H9 (cell line): Measurements from ENCODE around the gene PHACTR2. TPM values are rescaled to one million over a fixed set of nuclear protein-coding genes. Genes with fewer than 3 reads are reported as not detected.
"Not testable (repeated sequence)": the region's sequence is repeated elsewhere in the genome, so short reads cannot be mapped to it uniquely, and the experiment has no call there.

Experiments used
- DNase-seq: peaks from one replicate; pipeline ENCODE4 v3.0.0-alpha.2; 2017
- H2AFZ ChIP-seq: one replicate; pipeline ENCODE4 v1.6.1; 2013; ENCODE audit warnings: mild to moderate bottlenecking, low read length, control low read depth, moderate library complexity
- H2AK5ac ChIP-seq: 2 replicates; pipeline ENCODE4 v1.6.1; 2013; ENCODE audit warnings: low read length, control low read depth, mixed read lengths; ENCODE audit not compliant: insufficient read length
- H2BK120ac ChIP-seq: one replicate; pipeline ENCODE4 v1.6.1; 2013; ENCODE audit warnings: low read depth, mild to moderate bottlenecking, low read length, control low read depth, inconsistent platforms; ENCODE audit not compliant: poor library complexity, severe bottlenecking
- H2BK12ac ChIP-seq: 2 replicates; pipeline ENCODE4 v1.6.1; 2013; ENCODE audit warnings: low read length, control low read depth, mixed read lengths, low read depth; ENCODE audit not compliant: insufficient read length
- H2BK15ac ChIP-seq: 2 replicates; pipeline ENCODE4 v1.6.1; 2013; ENCODE audit warnings: low read depth, low read length, control low read depth
- H2BK20ac ChIP-seq: one replicate; pipeline ENCODE4 v1.6.1; 2013; ENCODE audit warnings: low read depth, mild to moderate bottlenecking, low read length, control low read depth, inconsistent platforms; ENCODE audit not compliant: poor library complexity, severe bottlenecking
- H2BK5ac ChIP-seq: 2 replicates; pipeline ENCODE4 v1.6.1; 2013; ENCODE audit warnings: low read length, control low read depth, mixed read lengths; ENCODE audit not compliant: insufficient read length
- H3K14ac ChIP-seq: 2 replicates; pipeline ENCODE4 v1.6.1; 2013; ENCODE audit warnings: low read length, control low read depth; ENCODE audit not compliant: insufficient read depth
- H3K18ac ChIP-seq: 2 replicates; pipeline ENCODE4 v1.6.1; 2013; ENCODE audit warnings: low read depth, mild to moderate bottlenecking, mixed read lengths, low read length, control low read depth; ENCODE audit not compliant: insufficient read length
- H3K23ac ChIP-seq: 2 replicates; pipeline ENCODE4 v1.6.1; 2013; ENCODE audit warnings: low read length, control low read depth, mixed read lengths, low read depth; ENCODE audit not compliant: insufficient read length
- H3K23me2 ChIP-seq: 2 replicates; pipeline ENCODE4 v1.6.1; 2013; ENCODE audit warnings: low read depth, mild to moderate bottlenecking, mixed read lengths, low read length, control low read depth; ENCODE audit not compliant: insufficient read length, poor library complexity, severe bottlenecking
- H3K27ac ChIP-seq: 2 replicates; pipeline ENCODE4 v1.5.1; 2013; ENCODE audit warnings: low read length, control low read depth, mixed read lengths, low read depth; ENCODE audit not compliant: insufficient read length
- H3K27me3 ChIP-seq: 2 replicates; pipeline ENCODE4 v1.6.1; 2013; ENCODE audit warnings: low read length, control low read depth, inconsistent platforms; ENCODE audit not compliant: insufficient read depth
- H3K4ac ChIP-seq: 2 replicates; pipeline ENCODE4 v1.6.1; 2013; ENCODE audit warnings: low read depth, mild to moderate bottlenecking, control low read depth, inconsistent platforms, low read length, moderate library complexity
- H3K4me1 ChIP-seq: 2 replicates; pipeline ENCODE4 v1.6.1; 2013; ENCODE audit warnings: low read length, control low read depth, inconsistent platforms; ENCODE audit not compliant: insufficient read depth
- H3K4me2 ChIP-seq: 2 replicates; pipeline ENCODE4 v1.6.1; 2013; ENCODE audit warnings: low read length, control low read depth, mixed read lengths; ENCODE audit not compliant: insufficient read length, insufficient read depth
- H3K56ac ChIP-seq: 2 replicates; pipeline ENCODE4 v1.6.1; 2013; ENCODE audit warnings: low read depth, mild to moderate bottlenecking, mixed read lengths, low read length, control low read depth; ENCODE audit not compliant: insufficient read length
- H3K79me1 ChIP-seq: 2 replicates; pipeline ENCODE4 v1.6.1; 2013; ENCODE audit warnings: low read depth, mild to moderate bottlenecking, moderate library complexity, low read length, control low read depth, inconsistent platforms; ENCODE audit not compliant: insufficient read depth, poor library complexity, severe bottlenecking
- H3K79me2 ChIP-seq: 2 replicates; pipeline ENCODE4 v1.6.1; 2013; ENCODE audit warnings: low read length, control low read depth, inconsistent platforms; ENCODE audit not compliant: insufficient read depth
- H3K9ac ChIP-seq: 2 replicates; pipeline ENCODE4 v1.6.1; 2013; ENCODE audit warnings: low read length, control low read depth, mixed read lengths; ENCODE audit not compliant: insufficient read length; ENCODE audit errors: extremely low read depth
- H3K9me3 ChIP-seq: one replicate; pipeline ENCODE4 v1.6.1; 2013; ENCODE audit warnings: low read depth, low read length, inconsistent platforms; ENCODE audit not compliant: control insufficient read depth
- H3T11ph ChIP-seq: one replicate; pipeline ENCODE4 v1.6.1; 2013; ENCODE audit warnings: mild to moderate bottlenecking, low read length, control low read depth, inconsistent platforms
- H4K20me1 ChIP-seq: one replicate; pipeline ENCODE4 v1.6.1; 2013; ENCODE audit not compliant: control insufficient read depth, insufficient read length, insufficient read depth
- H4K5ac ChIP-seq: 2 replicates; pipeline ENCODE4 v1.6.1; 2013; ENCODE audit warnings: low read depth, mild to moderate bottlenecking, mixed read lengths, low read length, control low read depth; ENCODE audit not compliant: insufficient read length
- H4K8ac ChIP-seq: replicated peaks from 2 replicates; pipeline ENCODE4 v1.6.1; 2013; ENCODE audit warnings: low read length, control low read depth, mixed read lengths, low read depth; ENCODE audit not compliant: insufficient read length
- H4K91ac ChIP-seq: 2 replicates; pipeline ENCODE4 v1.6.1; 2013; ENCODE audit warnings: low read depth, mild to moderate bottlenecking, moderate library complexity, mixed read lengths, low read length, control low read depth; ENCODE audit not compliant: insufficient read length
- H3K27ac Mint-ChIP-seq, 3 experiments: 2 replicates in 2 of 3; 3 replicates in 1 of 3; pipeline ENCODE4 v1.8.0; 2020 to 2021; ENCODE audit warnings: mixed read lengths in 3 of 3, mild to moderate bottlenecking in 1 of 3, moderate library complexity in 1 of 3
- H3K27me3 Mint-ChIP-seq: 2 replicates; pipeline ENCODE4 v1.8.0; 2021; ENCODE audit warnings: low read depth, mild to moderate bottlenecking, moderate library complexity, mixed read lengths
- H3K36me3 Mint-ChIP-seq, 3 experiments: 2 replicates in 2 of 3; 3 replicates in 1 of 3; pipeline ENCODE4 v1.8.0; 2020 to 2021; ENCODE audit warnings: low read depth in 3 of 3, mixed read lengths in 3 of 3; ENCODE audit not compliant: insufficient read depth in 1 of 3
- H3K4me1 Mint-ChIP-seq, 2 experiments: 2 replicates each; pipeline ENCODE4 v1.8.0; 2020; ENCODE audit warnings: mixed read lengths in 2 of 2
- H3K4me3 Mint-ChIP-seq, 2 experiments: 2 replicates in 1 of 2; 3 replicates in 1 of 2; pipeline ENCODE4 v1.8.0; 2020 to 2021; ENCODE audit warnings: mild to moderate bottlenecking in 2 of 2, mixed read lengths in 2 of 2, moderate library complexity in 1 of 2
- H3K9me3 Mint-ChIP-seq, 2 experiments: 2 replicates in 1 of 2; 3 replicates in 1 of 2; pipeline ENCODE4 v1.8.0; 2020; ENCODE audit warnings: mild to moderate bottlenecking in 2 of 2, mixed read lengths in 2 of 2, moderate library complexity in 1 of 2
- total RNA-seq: library from RNA; stranded (reverse); gene quantifications from 2 replicates; pipeline ENCODE4 v1.2.1, GENCODE V29; 2021
- TF ChIP-seq, protein P1 (sequence below): fragments of 200-600 bp; sonication (generic); conservative IDR thresholded peaks from 3 replicates; pipeline ENCODE4 v1.8.0; 2021; ENCODE audit warnings: antibody characterized with exemption, mild to moderate bottlenecking

PHACTR2 gene
- total RNA-seq, 1 experiment from 2014 or later, result 131 TPM

GRCh38 chr6:143784316-143784715 is 106.6 kb downstream of the PHACTR2 start:
- Histone ChIP-seq H2BK5ac (no peak overlapping the region), H3K56ac (no peak overlapping the region), H3K18ac (no peak overlapping the region), H3K23me2 (no peaks in the 10 kb centered on the region), H3K23ac (no peak overlapping the region), H3K4me1 (no peaks in the 10 kb centered on the region), H4K20me1 (no peaks in the 10 kb centered on the region), H4K91ac (no peak overlapping the region), H3K27ac (no peak overlapping the region), H3K79me2 (no peaks in the 10 kb centered on the region), H3K79me1 (no peaks in the 10 kb centered on the region), H4K5ac (no peak overlapping the region), H2BK12ac (no peak overlapping the region), H3T11ph (no peak overlapping the region), H4K8ac (no peak overlapping the region), H2BK120ac (no peak overlapping the region), H2AFZ (no peak overlapping the region), H3K9ac (no peak overlapping the region), H3K14ac (no peak overlapping the region), H3K4ac (no peak overlapping the region), H3K27me3 (no peaks in the 10 kb centered on the region; the same call in 1 of the 2 replicates), H3K4me2 (no peak overlapping the region), H2BK15ac (no peak overlapping the region), H3K9me3 (peaks cover 18% of the 10 kb centered on the region), H2BK20ac (no peak overlapping the region), H2AK5ac (no peak overlapping the region)
- TF ChIP-seq, protein P1, sequence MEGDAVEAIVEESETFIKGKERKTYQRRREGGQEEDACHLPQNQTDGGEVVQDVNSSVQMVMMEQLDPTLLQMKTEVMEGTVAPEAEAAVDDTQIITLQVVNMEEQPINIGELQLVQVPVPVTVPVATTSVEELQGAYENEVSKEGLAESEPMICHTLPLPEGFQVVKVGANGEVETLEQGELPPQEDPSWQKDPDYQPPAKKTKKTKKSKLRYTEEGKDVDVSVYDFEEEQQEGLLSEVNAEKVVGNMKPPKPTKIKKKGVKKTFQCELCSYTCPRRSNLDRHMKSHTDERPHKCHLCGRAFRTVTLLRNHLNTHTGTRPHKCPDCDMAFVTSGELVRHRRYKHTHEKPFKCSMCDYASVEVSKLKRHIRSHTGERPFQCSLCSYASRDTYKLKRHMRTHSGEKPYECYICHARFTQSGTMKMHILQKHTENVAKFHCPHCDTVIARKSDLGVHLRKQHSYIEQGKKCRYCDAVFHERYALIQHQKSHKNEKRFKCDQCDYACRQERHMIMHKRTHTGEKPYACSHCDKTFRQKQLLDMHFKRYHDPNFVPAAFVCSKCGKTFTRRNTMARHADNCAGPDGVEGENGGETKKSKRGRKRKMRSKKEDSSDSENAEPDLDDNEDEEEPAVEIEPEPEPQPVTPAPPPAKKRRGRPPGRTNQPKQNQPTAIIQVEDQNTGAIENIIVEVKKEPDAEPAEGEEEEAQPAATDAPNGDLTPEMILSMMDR, result no peak
- H3K4me3 Mint-ChIP-seq, result no peak overlapping the region
- H3K9me3 Mint-ChIP-seq, result peaks cover 28 to 30% of the 10 kb centered on the region in 2 experiments
- peaks cover 43 to 84% (median 64%) of the 10 kb centered on the region in 3 experiments for H3K36me3 Mint-ChIP-seq
- H3K4me1 Mint-ChIP-seq, result no peaks in the 10 kb centered on the region
- no peak overlapping the region for H3K27ac Mint-ChIP-seq
- H3K27me3 Mint-ChIP-seq, result no peaks in the 10 kb centered on the region; the same call in 1 of the 2 replicates
- no peak for DNase-seq

DNA sequence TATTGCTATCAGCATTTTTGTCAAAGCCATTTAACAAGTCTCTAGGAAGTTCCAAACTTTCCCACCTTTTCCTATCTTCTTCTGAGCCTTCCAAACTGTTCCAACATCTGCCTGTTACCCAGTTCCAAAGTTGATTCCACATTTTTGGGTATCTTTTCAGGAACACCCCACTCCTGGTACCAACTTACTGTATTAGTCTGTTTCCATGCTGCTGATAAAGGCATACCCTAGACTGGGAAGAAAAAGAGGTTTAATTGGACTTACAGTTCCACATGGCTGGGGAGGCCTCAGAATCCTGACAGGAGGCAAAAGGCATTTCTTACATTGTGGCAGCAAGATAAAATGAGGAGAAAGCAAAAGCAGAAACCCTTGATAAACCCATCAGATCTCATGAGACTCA is 108.6 kb downstream of the PHACTR2 start:
- not testable (repeated sequence) for H4K91ac ChIP-seq, H3K23ac ChIP-seq, H3K4me1 Mint-ChIP-seq, H3K4me3 Mint-ChIP-seq, H2BK15ac ChIP-seq, H4K5ac ChIP-seq, H3K4ac ChIP-seq, H3K79me2 ChIP-seq, H3T11ph ChIP-seq, H3K14ac ChIP-seq, H3K27ac ChIP-seq, H3K27ac Mint-ChIP-seq, H3K9ac ChIP-seq, H2AFZ ChIP-seq, H2BK5ac ChIP-seq, H3K79me1 ChIP-seq, H4K8ac ChIP-seq, H2BK12ac ChIP-seq, H3K23me2 ChIP-seq, H2AK5ac ChIP-seq, H3K27me3 Mint-ChIP-seq, H3K27me3 ChIP-seq, H3K18ac ChIP-seq, H3K56ac ChIP-seq, H3K4me2 ChIP-seq, H2BK20ac ChIP-seq, H4K20me1 ChIP-seq, H3K4me1 ChIP-seq, DNase-seq, H2BK120ac ChIP-seq
- H3K9me3 ChIP-seq, result peaks cover 18% of the 10 kb centered on the region
- H3K36me3 Mint-ChIP-seq, result peaks cover 58 to 87% (median 75%) of the 10 kb centered on the region in 3 experiments
- H3K9me3 Mint-ChIP-seq, result peaks cover 28 to 30% of the 10 kb centered on the region in 2 experiments
